ENCODE data around the gene LPA.
"Not testable (repeated sequence)": the region's sequence is repeated elsewhere in the genome, so short reads cannot be mapped to it uniquely, and the experiment has no call there.

GRCh38 chr6:160701918-160702680 is 38.0 kb upstream of the LPA start, which contains the start of gene PLG:
- TF ChIP-seq CTCF, POLR2A, EP300 (IDR thresholded peaks at IDR 0.05): not testable (repeated sequence)

All from ovary (tissue), 3 donors.